Activated naive CD4-positive, alpha-beta T cell treated with anti-CD3 and anti-CD28 coated beads, Interleukin-2, amount 10 ng/mL, durations not matched to agents 7 days and 5 days (primary cell): ENCODE measurements around the gene MDGA2.

Experiments
- CTCF ChIA-PET: fragments of 350-600 bp; sonication (Branson Sonifier 250); formaldehyde crosslinking; loops from one replicate; lab custom pipeline; 2021; ENCODE audit warnings: antibody characterized with exemption; lab: Charles Lee
- DNase-seq: peaks from one replicate; pipeline ENCODE4 v3.0.0-alpha.2; 2020
- H3K27ac Mint-ChIP-seq: one replicate; pipeline ENCODE4 v1.8.0; 2021; ENCODE audit warnings: mild to moderate bottlenecking, moderate library complexity, mixed read lengths
- H3K27me3 Mint-ChIP-seq: one replicate; pipeline ENCODE4 v1.8.0; 2021; ENCODE audit warnings: mild to moderate bottlenecking, mixed read lengths
- H3K36me3 Mint-ChIP-seq: one replicate; pipeline ENCODE4 v1.8.0; 2021; ENCODE audit warnings: mixed read lengths
- H3K4me1 Mint-ChIP-seq: one replicate; pipeline ENCODE4 v1.8.0; 2021; ENCODE audit warnings: mixed read lengths
- H3K4me3 Mint-ChIP-seq: one replicate; pipeline ENCODE4 v1.8.0; 2021; ENCODE audit warnings: mild to moderate bottlenecking, moderate library complexity, mixed read lengths
- H3K9me3 Mint-ChIP-seq: one replicate; pipeline ENCODE4 v1.8.0; 2021; ENCODE audit warnings: mixed read lengths

MDGA2 gene

GRCh38 chr14:47567273-47567672, 108.1 kb downstream of the MDGA2 start:
- Mint-ChIP-seq H3K9me3 (peaks cover 12% of the 10 kb centered on the region), H3K27me3 (no peaks in the 10 kb centered on the region)
- CTCF ChIA-PET = no interaction called here

GRCh38 chr14:47557894-47558293, 117.5 kb downstream of the MDGA2 start:
- Mint-ChIP-seq H3K36me3 (no peaks in the 10 kb centered on the region), H3K4me1 (no peaks in the 10 kb centered on the region), H3K9me3 (peaks cover 11% of the 10 kb centered on the region), H3K27ac (no peak overlapping the region), H3K27me3 (no peaks in the 10 kb centered on the region), H3K4me3 (no peak overlapping the region)
- CTCF ChIA-PET = no interaction called here
- DNase-seq = no peak

More at GRCh38 chr14:47567273-47567672, 108.1 kb downstream of the MDGA2 start:
- no peak overlapping the region for H3K27ac Mint-ChIP-seq
- no peaks in the 10 kb centered on the region for H3K36me3 Mint-ChIP-seq
- no peak for DNase-seq
- no peak overlapping the region for H3K4me3 Mint-ChIP-seq
- no peaks in the 10 kb centered on the region for H3K4me1 Mint-ChIP-seq

- CTCF ChIA-PET = no interaction called here
- Mint-ChIP-seq H3K9me3 (peaks cover 4% of the 10 kb centered on the region), H3K27ac (no peak overlapping the region), H3K27me3 (no peaks in the 10 kb centered on the region), H3K36me3 (no peaks in the 10 kb centered on the region), H3K4me3 (no peak overlapping the region), H3K4me1 (no peaks in the 10 kb centered on the region)
- DNase-seq = no peak
Measured at GRCh38 chr14:47555333-47555732, 120.1 kb downstream of the MDGA2 start.

- DNase-seq = no peak
- Mint-ChIP-seq H3K4me1 (no peaks in the 10 kb centered on the region), H3K27me3 (no peaks in the 10 kb centered on the region), H3K36me3 (no peaks in the 10 kb centered on the region), H3K9me3 (no peaks in the 10 kb centered on the region), H3K27ac (no peak overlapping the region), H3K4me3 (no peak overlapping the region)
- CTCF ChIA-PET = no interaction called here
Measured at GRCh38 chr14:47549886-47550285, 125.5 kb downstream of the MDGA2 start.

GRCh38 chr14:47543459-47543858, 131.9 kb downstream of the MDGA2 start:
- no peak for DNase-seq
- Mint-ChIP-seq H3K36me3 (no peaks in the 10 kb centered on the region), H3K4me1 (no peaks in the 10 kb centered on the region), H3K27ac (no peak overlapping the region), H3K9me3 (no peaks in the 10 kb centered on the region), H3K27me3 (no peaks in the 10 kb centered on the region), H3K4me3 (no peak overlapping the region)
- CTCF ChIA-PET = no interaction called here

- Mint-ChIP-seq H3K4me3 (no peak overlapping the region), H3K27me3 (no peaks in the 10 kb centered on the region), H3K27ac (no peak overlapping the region), H3K36me3 (no peaks in the 10 kb centered on the region), H3K9me3 (no peaks in the 10 kb centered on the region), H3K4me1 (no peaks in the 10 kb centered on the region)
- DNase-seq = no peak
- CTCF ChIA-PET = no interaction called here
Measured at GRCh38 chr14:47541662-47542061, 133.7 kb downstream of the MDGA2 start.

GRCh38 chr14:47539031-47539461, 136.4 kb downstream of the MDGA2 start:
- no peak overlapping the region for H3K4me3 Mint-ChIP-seq
- H3K36me3 Mint-ChIP-seq = no peaks in the 10 kb centered on the region
- CTCF ChIA-PET = no interaction called here
- no peak overlapping the region for H3K27ac Mint-ChIP-seq
- H3K27me3 Mint-ChIP-seq = no peaks in the 10 kb centered on the region
- H3K4me1 Mint-ChIP-seq = no peaks in the 10 kb centered on the region
- H3K9me3 Mint-ChIP-seq = no peaks in the 10 kb centered on the region
- no peak for DNase-seq

- no peaks in the 10 kb centered on the region for H3K27me3 Mint-ChIP-seq
- no peak overlapping the region for H3K4me3 Mint-ChIP-seq
- H3K9me3 Mint-ChIP-seq = no peaks in the 10 kb centered on the region
- no peaks in the 10 kb centered on the region for H3K4me1 Mint-ChIP-seq
- no peaks in the 10 kb centered on the region for H3K36me3 Mint-ChIP-seq
- DNase-seq = no peak
- CTCF ChIA-PET = no interaction called here
- no peak overlapping the region for H3K27ac Mint-ChIP-seq
Measured at GRCh38 chr14:47536341-47536740, 139.1 kb downstream of the MDGA2 start.

GRCh38 chr14:47526591-47527244, 148.7 kb downstream of the MDGA2 start:
- Mint-ChIP-seq H3K9me3 (peaks cover 8% of the 10 kb centered on the region), H3K4me3 (no peak overlapping the region), H3K27ac (no peak overlapping the region), H3K36me3 (no peaks in the 10 kb centered on the region), H3K27me3 (no peaks in the 10 kb centered on the region), H3K4me1 (no peaks in the 10 kb centered on the region)
- CTCF ChIA-PET = no interaction called here
- DNase-seq = no peak

GRCh38 chr14:47524524-47524923, 150.9 kb downstream of the MDGA2 start:
- H3K36me3 Mint-ChIP-seq = no peaks in the 10 kb centered on the region
- no peaks in the 10 kb centered on the region for H3K27me3 Mint-ChIP-seq
- peaks cover 3% of the 10 kb centered on the region for H3K9me3 Mint-ChIP-seq

GRCh38 chr14:47520382-47520781, 155.0 kb downstream of the MDGA2 start:
- Mint-ChIP-seq H3K9me3 (no peaks in the 10 kb centered on the region), H3K27ac (no peak overlapping the region), H3K4me1 (no peaks in the 10 kb centered on the region), H3K4me3 (no peak overlapping the region), H3K36me3 (no peaks in the 10 kb centered on the region), H3K27me3 (no peaks in the 10 kb centered on the region)
- CTCF ChIA-PET = no interaction called here
- no peak for DNase-seq

More at GRCh38 chr14:47524524-47524923, 150.9 kb downstream of the MDGA2 start:
- no peak for DNase-seq
- Mint-ChIP-seq H3K4me1 (no peaks in the 10 kb centered on the region), H3K27ac (no peak overlapping the region), H3K4me3 (no peak overlapping the region)
- CTCF ChIA-PET = no interaction called here

- CTCF ChIA-PET = no interaction called here
- H3K4me1 Mint-ChIP-seq = no peaks in the 10 kb centered on the region
- no peak for DNase-seq
- no peak overlapping the region for H3K27ac Mint-ChIP-seq
- peaks cover 2% of the 10 kb centered on the region for H3K9me3 Mint-ChIP-seq
- no peaks in the 10 kb centered on the region for H3K27me3 Mint-ChIP-seq
- no peaks in the 10 kb centered on the region for H3K36me3 Mint-ChIP-seq
- H3K4me3 Mint-ChIP-seq = no peak overlapping the region
Measured at GRCh38 chr14:47511829-47512228, 163.6 kb downstream of the MDGA2 start.

- Mint-ChIP-seq H3K36me3 (no peaks in the 10 kb centered on the region), H3K4me3 (no peak overlapping the region), H3K9me3 (peaks cover 2% of the 10 kb centered on the region), H3K4me1 (no peaks in the 10 kb centered on the region), H3K27me3 (no peaks in the 10 kb centered on the region), H3K27ac (no peak overlapping the region)
- CTCF ChIA-PET = interaction anchor here (0.9 kb wide), 1 partner anchor 170 kb away, joined by 3 read pairs; no protein-coding TSS in a partner anchor
- no peak for DNase-seq
Measured at GRCh38 chr14:47509957-47510356, 165.4 kb downstream of the MDGA2 start.

GRCh38 chr14:47507861-47508260, 167.5 kb downstream of the MDGA2 start:
- Mint-ChIP-seq H3K4me1 (no peaks in the 10 kb centered on the region), H3K27me3 (no peaks in the 10 kb centered on the region), H3K4me3 (no peak overlapping the region), H3K27ac (no peak overlapping the region), H3K36me3 (no peaks in the 10 kb centered on the region), H3K9me3 (peaks cover 4% of the 10 kb centered on the region)
- CTCF ChIA-PET = no interaction called here
- DNase-seq = no peak

GRCh38 chr14:47500369-47500768, 175.0 kb downstream of the MDGA2 start:
- no peak overlapping the region for H3K4me3 Mint-ChIP-seq

More at GRCh38 chr14:47500369-47500768, 175.0 kb downstream of the MDGA2 start:
- CTCF ChIA-PET = no interaction called here
- Mint-ChIP-seq H3K4me1 (no peaks in the 10 kb centered on the region), H3K36me3 (no peaks in the 10 kb centered on the region), H3K9me3 (peaks cover 2% of the 10 kb centered on the region), H3K27me3 (no peaks in the 10 kb centered on the region), H3K27ac (no peak overlapping the region)
- DNase-seq = no peak
